ENCODE measurements around the gene ROBO2. TPM values are rescaled to one million over a fixed set of nuclear protein-coding genes. Genes with fewer than 3 reads are reported as not detected.

Gene ROBO2
- total RNA-seq, 4 donors from 2014 or later, result 0.30 to 4.3 (median 2.0) TPM

- WGBS, 2 donors, result 56 to 66% methylated on average over 1 of the region's 1 CpG
- H3K4me3 ChIP-seq (ENCODE audit: low read depth, poor library complexity, severe bottlenecking), result no peak overlapping the region
- TF ChIP-seq CTCF (IDR thresholded peaks at IDR 0.05) (no peak), POLR2A (IDR thresholded peaks at IDR 0.05) (no peak)
- intact Hi-C loops (cut with DNase I; ENCODE audit: low total_unique reads), result no loop called here
- DNase-seq (ENCODE audit: low spot score in 2 of 2), result no peak
Observed at GRCh38 chr3:77186319-77186718, 146.4 kb downstream of the ROBO2 start.

GRCh38 chr3:77186728-77187127, 146.8 kb downstream of the ROBO2 start:
- no peak for DNase-seq (ENCODE audit: low spot score in 2 of 2)
- H3K4me3 ChIP-seq (ENCODE audit: low read depth, poor library complexity, severe bottlenecking), result no peak overlapping the region
- 40 to 42% methylated on average over 4 of the region's 4 CpGs for WGBS, 2 donors
- intact Hi-C loops (cut with DNase I; ENCODE audit: low total_unique reads), result no loop called here
- no peak for TF ChIP-seq POLR2A (IDR thresholded peaks at IDR 0.05)
- no peak for TF ChIP-seq CTCF (IDR thresholded peaks at IDR 0.05)

- no peak for TF ChIP-seq CTCF (IDR thresholded peaks at IDR 0.05)
- TF ChIP-seq POLR2A (IDR thresholded peaks at IDR 0.05), result no peak
- no peak overlapping the region for H3K4me3 ChIP-seq (ENCODE audit: low read depth, poor library complexity, severe bottlenecking)
- intact Hi-C loops (cut with DNase I; ENCODE audit: low total_unique reads), result no loop called here
- no peak for DNase-seq (ENCODE audit: low spot score in 2 of 2)
- WGBS, 2 donors, result 85 to 92% methylated on average over 2 of the region's 2 CpGs
Observed at GRCh38 chr3:77188210-77188609, 148.3 kb downstream of the ROBO2 start.

- WGBS, 2 donors, result 64 to 74% methylated on average over 2 of the region's 2 CpGs
- no peak overlapping the region for H3K4me3 ChIP-seq (ENCODE audit: low read depth, poor library complexity, severe bottlenecking)
- DNase-seq (ENCODE audit: low spot score in 2 of 2), result no peak
- no peak for TF ChIP-seq CTCF (IDR thresholded peaks at IDR 0.05)
- no peak for TF ChIP-seq POLR2A (IDR thresholded peaks at IDR 0.05)
- intact Hi-C loops (cut with DNase I; ENCODE audit: low total_unique reads), result no loop called here
Observed at GRCh38 chr3:77189258-77189657, 149.4 kb downstream of the ROBO2 start.

- no peak for TF ChIP-seq POLR2A (IDR thresholded peaks at IDR 0.05)
- TF ChIP-seq CTCF (IDR thresholded peaks at IDR 0.05), result no peak
- intact Hi-C loops (cut with DNase I; ENCODE audit: low total_unique reads), result no loop called here
- H3K4me3 ChIP-seq (ENCODE audit: low read depth, poor library complexity, severe bottlenecking), result no peak overlapping the region
- WGBS, 2 donors, result 63 to 90% methylated on average over 2 of the region's 2 CpGs
- DNase-seq (ENCODE audit: low spot score in 2 of 2), result no peak
Observed at GRCh38 chr3:77189684-77190083, 149.8 kb downstream of the ROBO2 start.

GRCh38 chr3:77190374-77190773, 150.5 kb downstream of the ROBO2 start:
- 29 to 44% methylated on average over 3 of the region's 3 CpGs for WGBS, 2 donors
- H3K4me3 ChIP-seq (ENCODE audit: low read depth, poor library complexity, severe bottlenecking), result no peak overlapping the region
- intact Hi-C loops (cut with DNase I; ENCODE audit: low total_unique reads), result no loop called here
- TF ChIP-seq CTCF (IDR thresholded peaks at IDR 0.05) (no peak), POLR2A (IDR thresholded peaks at IDR 0.05) (no peak)
- no peak for DNase-seq (ENCODE audit: low spot score in 2 of 2)

All from lower leg skin (tissue), 4 donors.